SU-DHL-6 (cell line): Measurements from ENCODE around the gene ATP5PB.

Experiments
- H2AFZ ChIP-seq: fragments of 200-600 bp; sonication (generic); 2 replicates; pipeline ENCODE4 v1.6.1; 2014; ENCODE audit warnings: low read depth, mild to moderate bottlenecking, moderate library complexity, mixed read lengths, antibody characterized with exemption, low read length; ENCODE audit not compliant: severe bottlenecking
- H3F3A ChIP-seq: fragments of 200-600 bp; shearing (Covaris generic); 2 replicates; pipeline ENCODE4 v1.6.0; 2016; ENCODE audit warnings: antibody characterized with exemption, mild to moderate bottlenecking; ENCODE audit not compliant: insufficient read depth
- H3K27ac ChIP-seq: fragments of 200-600 bp; sonication (generic); 2 replicates; pipeline ENCODE4 v1.5.1; 2016; ENCODE audit warnings: low read depth, mild to moderate bottlenecking, low read length, moderate library complexity, mixed read lengths
- H3K27me3 ChIP-seq: fragments of 200-600 bp; sonication (generic), shearing (Covaris generic); 2 replicates; pipeline ENCODE4 v1.6.0; 2014; ENCODE audit warnings: mild to moderate bottlenecking, low read length
- H3K36me3 ChIP-seq: fragments of 200-600 bp; sonication (generic); 2 replicates; pipeline ENCODE4 v1.6.1; 2014; ENCODE audit warnings: mild to moderate bottlenecking, low read length, mixed read lengths
- H3K4me2 ChIP-seq: fragments of 300-600, 200-600 bp; shearing (Covaris generic), sonication (generic); 2 replicates; pipeline ENCODE4 v1.6.0; 2014; ENCODE audit warnings: low read length, low read depth, mild to moderate bottlenecking; ENCODE audit not compliant: poor library complexity, severe bottlenecking
- H3K4me3 ChIP-seq: fragments of 200-600 bp; sonication (generic); 2 replicates; pipeline ENCODE4 v1.5.1; 2014; ENCODE audit warnings: antibody characterized with exemption, low read length, mild to moderate bottlenecking, mixed read lengths; ENCODE audit not compliant: insufficient read depth, poor library complexity, severe bottlenecking
- H3K79me2 ChIP-seq: fragments of 200-600 bp; sonication (generic); 2 replicates; pipeline ENCODE4 v1.6.1; 2014; ENCODE audit warnings: mild to moderate bottlenecking, low read length, moderate library complexity; ENCODE audit not compliant: insufficient read depth
- H3K9ac ChIP-seq: fragments of 200-600 bp; sonication (generic); 2 replicates; pipeline ENCODE4 v1.7.0; 2014; ENCODE audit warnings: mild to moderate bottlenecking, low read length
- H3K9me2 ChIP-seq: fragments of 200-600 bp; sonication (generic); replicated peaks from 2 replicates; pipeline ENCODE4 v1.6.1; 2014; ENCODE audit warnings: low read length; ENCODE audit not compliant: insufficient read depth
- H3K9me3 ChIP-seq: fragments of 200-600 bp; sonication (generic); 2 replicates; pipeline ENCODE4 v1.6.1; 2014; ENCODE audit warnings: low read length, mixed read lengths; ENCODE audit not compliant: insufficient read depth
- H4K20me1 ChIP-seq: fragments of 200-600 bp; sonication (generic); 2 replicates; pipeline ENCODE4 v1.6.1; 2014; ENCODE audit warnings: low read depth, mild to moderate bottlenecking, antibody characterized with exemption, low read length, moderate library complexity, mixed read lengths
- CTCF ChIP-seq: fragments of 200-600 bp; sonication (generic); IDR thresholded peaks from one replicate; pipeline ENCODE4 v1.5.1; 2017; ENCODE audit warnings: antibody characterized with exemption, mild to moderate bottlenecking, low read length, moderate library complexity; ENCODE audit not compliant: insufficient read depth, poor library complexity, severe bottlenecking
- EZH2phosphoT487 ChIP-seq: fragments of 200-600 bp; sonication (generic), shearing (Covaris generic); conservative IDR thresholded peaks from 2 replicates; pipeline ENCODE4 v1.6.1; 2018; ENCODE audit warnings: mild to moderate bottlenecking, antibody characterized with exemption, low read length, moderate library complexity, mixed read lengths

The ATP5PB gene

GRCh38 chr1:111452581-111452980 is 3.3 kb downstream of the ATP5PB start:
- Histone ChIP-seq H3K36me3 (peaks cover 36% of the 10 kb centered on the region), H3K9ac (no peak overlapping the region), H3F3A (peaks cover 4% of the 10 kb centered on the region; the same call in 1 of the 2 replicates), H3K4me2 (no peak overlapping the region), H3K79me2 (peaks cover 74% of the 10 kb centered on the region), H3K4me3 (no peak overlapping the region), H3K9me3 (no peaks in the 10 kb centered on the region), H3K27ac (no peak overlapping the region), H3K9me2 (no peaks in the 10 kb centered on the region), H4K20me1 (no peaks in the 10 kb centered on the region), H2AFZ (no peak overlapping the region), H3K27me3 (no peaks in the 10 kb centered on the region)
- TF ChIP-seq CTCF, result no peak
- TF ChIP-seq EZH2phosphoT487, result no peak

- Histone ChIP-seq H3F3A (peaks cover 4% of the 10 kb centered on the region; the same call in 1 of the 2 replicates), H3K79me2 (peaks cover 66% of the 10 kb centered on the region), H3K9me2 (no peaks in the 10 kb centered on the region), H4K20me1 (no peaks in the 10 kb centered on the region), H3K27me3 (no peaks in the 10 kb centered on the region), H3K9me3 (no peaks in the 10 kb centered on the region), H3K4me2 (no peak overlapping the region), H2AFZ (no peak overlapping the region), H3K36me3 (peaks cover 44% of the 10 kb centered on the region), H3K9ac (no peak overlapping the region), H3K27ac (no peak overlapping the region), H3K4me3 (no peak overlapping the region)
- no peak for TF ChIP-seq CTCF
- no peak for TF ChIP-seq EZH2phosphoT487
These were observed 4.4 kb downstream of the ATP5PB start for GRCh38 chr1:111453706-111454105.

GRCh38 chr1:111454859-111455641 is 5.8 kb downstream of the ATP5PB start:
- H3K9me2 ChIP-seq, result no peaks in the 10 kb centered on the region
- no peak for TF ChIP-seq CTCF
- TF ChIP-seq EZH2phosphoT487, result no peak
- H3K79me2 ChIP-seq, result peaks cover 54% of the 10 kb centered on the region
- no peak overlapping the region for H3K27ac ChIP-seq
- H3K4me2 ChIP-seq, result no peak overlapping the region
- no peaks in the 10 kb centered on the region for H4K20me1 ChIP-seq
- H3K27me3 ChIP-seq, result no peaks in the 10 kb centered on the region
- no peak overlapping the region for H3K4me3 ChIP-seq
- H3K9ac ChIP-seq, result no peak overlapping the region
- H3F3A ChIP-seq, result peaks cover 4% of the 10 kb centered on the region; the same call in 1 of the 2 replicates
- H2AFZ ChIP-seq, result no peak overlapping the region
- H3K36me3 ChIP-seq, result peaks cover 53% of the 10 kb centered on the region
- no peaks in the 10 kb centered on the region for H3K9me3 ChIP-seq
